Measurements from ENCODE around the gene GPD1L. TPM values are rescaled to one million over a fixed set of nuclear protein-coding genes. Genes with fewer than 3 reads are reported as not detected.

The GPD1L gene
- total and polyA plus RNA-seq, 10 of the 15 experiments (the other 5 are each of a cell fraction or from before 2014, with no cell fraction given) = 0.77 to 4.8 (median 3.9) TPM

DNA sequence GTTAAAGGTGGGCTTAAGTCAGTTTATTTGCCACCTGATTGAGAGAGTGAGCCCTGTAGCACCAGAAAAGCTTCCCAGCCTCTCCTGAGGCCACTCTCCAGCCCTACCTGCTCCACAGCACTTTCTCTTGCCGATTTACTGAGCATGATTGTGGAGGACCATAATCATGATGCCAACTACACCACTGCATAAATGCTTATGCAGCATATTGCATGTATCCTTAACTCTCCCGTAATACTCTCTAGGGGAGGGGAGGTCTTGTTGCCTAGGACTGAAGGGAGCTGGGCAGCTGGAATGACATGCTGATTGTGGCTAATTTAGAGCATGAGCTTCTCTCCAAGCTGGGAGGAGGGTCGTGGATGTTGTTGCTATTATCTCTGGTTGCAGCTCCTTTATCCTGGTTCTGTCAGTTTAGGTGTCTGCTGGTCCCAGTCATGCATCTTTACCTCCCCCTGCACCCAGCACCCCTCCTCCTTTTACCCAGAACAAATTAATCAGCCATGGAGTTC, 54.3 kb downstream of the GPD1L start (continued):
- TF ChIP-seq, protein P1, sequence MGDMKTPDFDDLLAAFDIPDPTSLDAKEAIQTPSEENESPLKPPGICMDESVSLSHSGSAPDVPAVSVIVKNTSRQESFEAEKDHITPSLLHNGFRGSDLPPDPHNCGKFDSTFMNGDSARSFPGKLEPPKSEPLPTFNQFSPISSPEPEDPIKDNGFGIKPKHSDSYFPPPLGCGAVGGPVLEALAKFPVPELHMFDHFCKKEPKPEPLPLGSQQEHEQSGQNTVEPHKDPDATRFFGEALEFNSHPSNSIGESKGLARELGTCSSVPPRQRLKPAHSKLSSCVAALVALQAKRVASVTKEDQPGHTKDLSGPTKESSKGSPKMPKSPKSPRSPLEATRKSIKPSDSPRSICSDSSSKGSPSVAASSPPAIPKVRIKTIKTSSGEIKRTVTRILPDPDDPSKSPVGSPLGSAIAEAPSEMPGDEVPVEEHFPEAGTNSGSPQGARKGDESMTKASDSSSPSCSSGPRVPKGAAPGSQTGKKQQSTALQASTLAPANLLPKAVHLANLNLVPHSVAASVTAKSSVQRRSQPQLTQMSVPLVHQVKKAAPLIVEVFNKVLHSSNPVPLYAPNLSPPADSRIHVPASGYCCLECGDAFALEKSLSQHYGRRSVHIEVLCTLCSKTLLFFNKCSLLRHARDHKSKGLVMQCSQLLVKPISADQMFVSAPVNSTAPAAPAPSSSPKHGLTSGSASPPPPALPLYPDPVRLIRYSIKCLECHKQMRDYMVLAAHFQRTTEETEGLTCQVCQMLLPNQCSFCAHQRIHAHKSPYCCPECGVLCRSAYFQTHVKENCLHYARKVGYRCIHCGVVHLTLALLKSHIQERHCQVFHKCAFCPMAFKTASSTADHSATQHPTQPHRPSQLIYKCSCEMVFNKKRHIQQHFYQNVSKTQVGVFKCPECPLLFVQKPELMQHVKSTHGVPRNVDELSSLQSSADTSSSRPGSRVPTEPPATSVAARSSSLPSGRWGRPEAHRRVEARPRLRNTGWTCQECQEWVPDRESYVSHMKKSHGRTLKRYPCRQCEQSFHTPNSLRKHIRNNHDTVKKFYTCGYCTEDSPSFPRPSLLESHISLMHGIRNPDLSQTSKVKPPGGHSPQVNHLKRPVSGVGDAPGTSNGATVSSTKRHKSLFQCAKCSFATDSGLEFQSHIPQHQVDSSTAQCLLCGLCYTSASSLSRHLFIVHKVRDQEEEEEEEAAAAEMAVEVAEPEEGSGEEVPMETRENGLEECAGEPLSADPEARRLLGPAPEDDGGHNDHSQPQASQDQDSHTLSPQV (IDR thresholded peaks at IDR 0.05) = no peak
- TF ChIP-seq, protein P2, sequence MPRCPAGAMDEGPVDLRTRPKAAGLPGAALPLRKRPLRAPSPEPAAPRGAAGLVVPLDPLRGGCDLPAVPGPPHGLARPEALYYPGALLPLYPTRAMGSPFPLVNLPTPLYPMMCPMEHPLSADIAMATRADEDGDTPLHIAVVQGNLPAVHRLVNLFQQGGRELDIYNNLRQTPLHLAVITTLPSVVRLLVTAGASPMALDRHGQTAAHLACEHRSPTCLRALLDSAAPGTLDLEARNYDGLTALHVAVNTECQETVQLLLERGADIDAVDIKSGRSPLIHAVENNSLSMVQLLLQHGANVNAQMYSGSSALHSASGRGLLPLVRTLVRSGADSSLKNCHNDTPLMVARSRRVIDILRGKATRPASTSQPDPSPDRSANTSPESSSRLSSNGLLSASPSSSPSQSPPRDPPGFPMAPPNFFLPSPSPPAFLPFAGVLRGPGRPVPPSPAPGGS (IDR thresholded peaks at IDR 0.05; ENCODE audit: borderline replicate concordance, insufficient read depth, low read depth, low read length, poor library complexity, severe bottlenecking) = no peak
- TF ChIP-seq CEBPB (IDR thresholded peaks at IDR 0.05; ENCODE audit: borderline replicate concordance in 1 of 2, low read depth in 2 of 2, low read length in 2 of 2) (no peak), ATF7 (IDR thresholded peaks at IDR 0.05; ENCODE audit: low read depth) (no peak), CREM (IDR thresholded peaks at IDR 0.05; ENCODE audit: low read depth) (no peak), CBFB (IDR thresholded peaks at IDR 0.05; ENCODE audit: low read depth) (no peak), MYB (IDR thresholded peaks at IDR 0.05; ENCODE audit: borderline replicate concordance, low read depth, low read length) (no peak), NR2C1 (IDR thresholded peaks at IDR 0.05) (no peak)

All from GM12878 (cell line).